Measurements from ENCODE around the gene POTEF.
"Not testable (repeated sequence)": the region's sequence is repeated elsewhere in the genome, so short reads cannot be mapped to it uniquely, and the experiment has no call there.

Gene POTEF

DNA sequence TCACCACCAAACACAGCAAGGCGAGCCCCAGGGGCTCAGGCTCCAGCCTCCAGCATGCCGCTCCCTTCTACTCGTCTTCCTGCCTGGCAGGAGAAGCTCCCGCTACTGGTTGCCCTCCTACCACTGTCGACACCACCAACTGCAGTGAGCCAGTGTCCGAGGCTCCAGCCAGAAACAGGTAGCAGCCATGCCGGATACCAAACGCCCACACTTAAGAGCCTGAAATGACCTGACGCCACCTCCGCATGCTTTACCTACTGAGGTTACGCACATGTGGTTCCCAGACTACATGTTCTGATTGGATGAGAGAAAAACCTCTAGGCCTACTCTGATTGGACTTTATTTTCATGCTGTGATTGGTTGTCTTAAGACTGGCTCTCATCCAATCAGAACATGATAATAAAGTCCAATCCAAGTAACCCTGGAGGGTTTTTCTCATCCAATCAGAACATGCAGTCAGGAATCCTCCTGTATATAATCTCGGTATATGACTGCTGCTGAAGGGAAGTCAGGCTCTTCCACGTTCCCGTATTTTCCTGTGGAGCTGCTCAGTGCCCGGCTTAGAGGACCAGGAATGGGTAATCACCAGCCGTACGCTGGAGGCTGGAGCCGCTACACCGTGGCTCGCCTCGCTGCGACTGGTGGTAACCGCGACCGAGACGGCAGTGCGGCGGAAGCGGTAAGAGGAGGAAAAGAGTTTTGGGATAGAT, at the start of gene POTEF:
Gene POTEF (minus strand): TSS at position 103 of the 710 bp plus-strand sequence. CDS start 8,707 bp downstream, outside the sequence.
- DNase-seq (ENCODE audit: low read depth in 2 of 3, low spot score in 2 of 3) = not testable (repeated sequence)

DNA sequence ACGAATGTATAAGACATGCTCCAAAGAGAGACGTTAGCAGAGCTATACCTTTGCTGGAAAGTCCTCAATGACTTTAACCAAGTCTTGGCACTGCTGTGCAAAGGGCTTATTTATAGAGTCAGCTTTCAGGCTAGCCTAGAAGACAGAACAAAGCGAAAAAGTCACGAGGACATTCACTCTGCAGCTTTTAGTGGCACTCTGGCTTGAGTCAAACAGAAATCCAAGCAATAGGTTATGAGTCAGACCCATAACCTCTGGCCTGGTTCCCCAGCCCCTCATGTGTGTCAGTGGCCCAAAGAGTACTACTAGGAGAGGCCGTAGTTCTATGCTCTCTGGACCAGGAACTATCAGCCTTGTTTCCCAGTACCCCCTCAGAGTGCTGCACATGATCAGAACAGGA, 45.8 kb upstream of the POTEF start:
- not testable (repeated sequence) for DNase-seq (ENCODE audit: low read depth in 2 of 3, low spot score in 2 of 3)

DNA sequence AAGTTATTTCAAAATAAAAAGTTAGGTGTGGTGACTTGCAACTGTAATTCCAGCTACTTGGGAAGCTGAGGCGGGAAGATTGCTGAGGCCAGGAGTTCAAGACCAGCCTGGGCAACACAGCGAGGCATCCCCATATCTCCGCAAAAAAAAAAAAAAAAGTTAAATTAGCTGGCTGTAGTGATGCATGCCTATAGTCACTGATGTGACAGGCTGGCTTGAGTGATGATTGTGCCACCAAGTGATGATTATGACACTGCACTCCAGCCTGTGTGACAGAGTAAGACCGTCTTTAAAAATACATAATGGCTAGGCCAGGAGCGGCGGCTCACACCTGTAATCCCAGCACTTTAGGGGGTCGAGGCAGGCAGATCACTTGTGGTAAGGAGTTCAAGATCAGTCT, 40.9 kb upstream of the POTEF start:
- DNase-seq (ENCODE audit: low read depth in 2 of 3, low spot score in 2 of 3) = no peak

DNA sequence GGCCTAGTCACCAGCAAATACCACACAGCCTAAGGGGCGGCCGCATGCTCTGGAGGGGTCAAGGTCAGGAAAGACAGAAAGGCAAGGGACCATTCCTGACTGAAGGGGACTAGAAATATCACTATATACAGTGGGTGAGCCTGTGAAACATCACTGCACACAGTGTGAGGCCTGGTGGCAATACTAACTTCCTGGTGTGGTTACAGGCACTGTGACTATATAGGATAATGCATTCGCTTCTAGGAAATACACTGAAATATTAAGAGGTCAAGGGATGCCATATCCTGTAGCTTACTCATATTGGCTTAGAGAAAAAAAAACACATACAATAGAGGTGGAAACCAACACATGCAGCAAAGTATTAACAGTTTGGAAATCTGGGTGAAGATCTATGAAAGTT, 40.1 kb upstream of the POTEF start:
- DNase-seq (ENCODE audit: low read depth in 2 of 3, low spot score in 2 of 3) = not testable (repeated sequence)

DNA sequence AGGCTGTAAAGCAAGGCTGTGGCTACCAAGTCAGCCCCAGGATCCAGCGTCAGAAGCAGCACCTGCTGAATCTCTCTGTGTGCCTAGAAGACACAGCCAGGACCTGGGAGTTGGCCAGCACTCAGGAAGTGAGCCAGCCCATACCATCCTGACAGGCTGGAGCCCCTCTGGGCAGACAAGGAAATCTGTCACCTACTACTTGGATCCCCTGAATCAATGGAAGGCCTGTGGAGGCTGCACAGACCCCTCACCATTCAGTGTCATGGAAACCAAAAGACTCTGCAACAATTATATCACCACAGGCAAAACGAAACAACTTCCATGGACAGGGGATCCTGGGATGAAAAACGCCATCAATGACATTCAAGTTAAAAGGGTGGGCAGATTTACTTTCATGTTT, 37.6 kb upstream of the POTEF start:
- not testable (repeated sequence) for DNase-seq (ENCODE audit: low read depth in 2 of 3, low spot score in 2 of 3)

DNA sequence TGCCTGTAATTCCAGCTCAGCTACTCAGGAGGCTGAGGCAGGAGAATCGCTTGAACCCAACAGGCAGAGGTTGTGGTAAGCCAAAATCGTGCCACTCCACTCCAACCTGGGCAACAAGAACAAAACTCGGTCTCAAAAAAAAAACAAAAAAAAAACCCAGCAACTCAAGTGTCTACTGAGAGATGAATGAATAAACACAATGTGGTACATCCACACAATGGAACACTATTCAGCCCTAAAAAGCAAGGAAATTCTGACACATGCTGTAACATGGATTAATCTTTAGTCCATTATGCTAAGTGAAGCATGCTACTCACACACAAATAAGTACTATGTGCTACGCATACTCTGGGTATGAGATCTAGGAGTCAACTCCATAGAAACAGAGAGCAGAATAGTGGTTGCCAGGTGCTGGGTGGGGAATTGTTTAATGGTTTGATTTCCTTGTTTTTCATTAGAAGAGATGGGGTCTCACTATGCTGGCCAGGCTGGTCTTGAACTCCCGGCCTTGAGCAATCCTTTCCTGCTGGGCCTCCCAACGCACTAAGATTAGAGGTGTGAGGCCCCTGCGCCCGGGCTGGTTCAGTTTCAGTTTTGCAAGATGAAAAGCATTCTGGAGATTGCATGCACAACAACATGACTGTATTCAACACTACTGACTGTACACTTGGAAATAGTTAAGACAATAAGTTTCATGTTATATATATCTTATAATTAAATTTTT, 36.4 kb upstream of the POTEF start:
- no peak for DNase-seq (ENCODE audit: low read depth in 2 of 3, low spot score in 2 of 3)

DNA sequence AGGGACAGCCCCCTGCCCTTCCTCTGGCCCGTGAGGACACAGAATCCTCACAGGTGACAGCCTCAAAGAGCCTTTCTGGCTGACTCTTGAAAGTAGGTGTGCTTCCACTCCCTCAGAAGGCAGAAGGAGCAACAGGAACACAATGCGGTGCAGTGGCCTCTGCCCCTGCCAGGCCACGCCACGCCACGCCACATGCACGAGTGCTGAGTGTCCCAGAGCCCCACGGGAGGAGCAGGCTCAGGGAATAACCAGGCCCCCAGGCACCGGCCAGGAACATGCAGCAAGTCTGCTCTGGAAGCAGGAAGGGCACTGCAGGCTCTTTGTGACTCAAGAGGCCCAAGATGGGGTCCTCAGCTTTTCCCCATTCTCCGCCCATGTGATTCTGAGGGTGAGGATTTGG, 33.9 kb upstream of the POTEF start:
- no peak for DNase-seq (ENCODE audit: low read depth in 2 of 3, low spot score in 2 of 3)

DNA sequence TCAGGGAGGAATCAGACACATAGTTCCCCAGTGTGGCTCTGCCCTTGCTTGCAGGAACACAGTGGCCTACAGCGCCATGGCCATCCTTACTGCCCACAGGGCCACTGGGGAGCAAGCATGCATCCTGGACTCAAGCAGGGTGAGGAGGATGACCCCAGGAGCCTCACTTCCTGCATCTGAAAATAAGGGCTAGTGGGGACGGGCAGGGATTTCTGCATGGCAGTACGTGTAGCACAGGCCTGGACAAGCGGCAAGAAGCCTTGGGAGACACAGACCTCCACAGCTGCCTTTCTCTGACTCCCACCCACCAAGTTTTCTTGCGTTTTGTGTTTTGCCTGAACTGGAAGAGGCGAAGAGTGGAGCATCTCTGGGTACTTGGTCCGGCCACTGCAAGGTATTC, 33.5 kb upstream of the POTEF start:
- DNase-seq (ENCODE audit: low read depth in 2 of 3, low spot score in 2 of 3) = not testable (repeated sequence)

DNA sequence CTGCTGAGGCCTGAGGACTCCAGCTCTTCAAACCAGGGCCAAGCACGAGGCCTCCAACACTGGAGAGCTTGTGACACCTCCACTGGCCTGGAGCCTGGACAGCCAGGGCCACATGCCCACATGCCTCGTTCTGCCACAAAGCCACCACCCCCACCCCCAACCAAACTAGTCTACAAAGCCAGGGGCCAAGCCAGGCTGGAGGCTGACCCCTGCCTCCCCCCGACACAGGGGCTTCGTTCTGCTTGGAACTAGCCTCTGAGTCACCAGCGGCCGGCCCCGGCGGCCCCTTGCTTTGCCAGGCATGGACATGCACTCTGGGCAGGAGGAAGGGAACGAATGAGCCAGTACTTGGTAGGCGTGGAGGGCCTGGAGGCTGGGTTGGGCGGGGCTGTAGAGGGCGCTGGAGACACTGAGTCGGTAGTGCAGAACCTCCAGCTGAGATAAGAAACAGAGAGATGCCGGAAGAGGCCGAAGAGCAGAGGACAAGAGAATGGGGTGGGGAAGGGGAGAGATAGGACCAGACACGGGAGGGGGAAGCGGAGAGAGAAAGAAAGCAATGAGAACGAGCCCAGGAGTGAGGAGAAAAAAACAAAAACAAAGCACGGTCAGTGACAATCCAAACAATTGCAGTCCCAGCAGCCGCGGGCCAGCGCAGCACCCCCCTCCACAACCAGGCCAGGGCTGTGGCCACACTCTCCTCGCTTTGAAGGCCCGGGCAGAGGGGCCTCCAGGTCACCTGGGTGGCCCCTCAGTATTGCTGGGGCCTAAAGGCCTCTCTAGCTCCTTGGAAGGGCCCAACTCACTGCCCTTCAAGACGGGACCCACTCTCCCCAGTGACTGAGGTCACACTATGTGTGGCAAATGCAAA, 32.0 kb upstream of the POTEF start:
- not testable (repeated sequence) for DNase-seq (ENCODE audit: low read depth in 2 of 3, low spot score in 2 of 3)

DNA sequence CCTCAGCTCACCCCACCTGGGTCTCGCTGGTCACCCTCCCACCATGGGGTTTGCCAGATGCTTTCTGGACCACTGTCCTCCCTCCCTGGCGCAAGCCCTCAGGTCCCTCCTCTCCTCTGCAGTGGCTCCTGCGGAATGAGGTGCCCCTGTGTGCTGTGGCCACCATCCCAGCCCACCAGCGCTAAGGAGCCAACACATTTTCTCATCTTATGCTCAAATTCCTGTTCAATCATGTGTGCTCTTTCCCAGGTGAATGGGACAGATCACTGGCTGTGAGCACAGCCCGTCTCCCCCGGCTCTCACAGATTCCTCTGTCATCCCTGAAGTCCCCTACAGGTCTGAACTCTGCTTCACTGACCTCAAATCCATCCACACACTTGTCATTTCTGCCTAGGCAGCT, 31.1 kb upstream of the POTEF start:
- no peak for DNase-seq (ENCODE audit: low read depth in 2 of 3, low spot score in 2 of 3)

DNA sequence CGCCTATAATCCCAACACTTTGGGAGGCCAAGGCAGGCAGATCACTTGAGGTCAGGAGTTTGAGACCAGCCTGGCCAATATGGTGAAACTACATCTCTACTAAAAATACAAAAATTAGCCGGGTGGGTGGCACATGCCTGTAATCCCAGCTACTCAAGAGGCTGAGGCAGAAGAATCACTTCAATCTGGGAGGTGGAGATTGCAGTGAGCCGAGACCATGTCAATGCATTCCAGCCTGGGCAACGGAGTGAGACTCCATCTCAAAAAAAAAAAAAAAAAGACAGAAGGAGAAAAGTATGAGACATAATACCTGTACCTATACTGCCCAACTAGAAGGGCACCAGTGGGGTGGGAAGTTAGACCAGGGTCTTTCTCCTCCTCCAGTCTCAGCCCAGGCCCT, 30.4 kb upstream of the POTEF start:
- DNase-seq (ENCODE audit: low read depth in 2 of 3, low spot score in 2 of 3) = not testable (repeated sequence)

DNA sequence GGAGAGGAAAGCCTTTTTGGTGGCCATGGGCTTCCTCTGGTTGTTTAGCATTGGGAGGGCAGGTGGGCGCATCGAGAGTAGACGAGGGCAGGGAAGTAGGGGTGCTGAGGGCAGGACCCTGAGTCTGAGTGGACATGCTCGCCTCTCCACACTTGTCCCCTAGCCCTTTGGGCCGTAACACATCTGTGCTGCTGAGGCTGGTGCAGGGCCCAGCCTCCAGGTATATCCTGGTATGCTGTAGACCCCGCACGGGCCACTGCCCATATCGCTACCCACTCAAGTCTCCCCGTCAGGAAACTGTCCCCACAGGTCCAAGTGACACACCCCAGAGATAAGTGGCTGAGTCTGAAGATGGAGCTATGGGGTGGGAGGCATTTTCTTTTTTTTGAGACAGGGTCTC, 29.6 kb upstream of the POTEF start:
- no peak for DNase-seq (ENCODE audit: low read depth in 2 of 3, low spot score in 2 of 3)

DNA sequence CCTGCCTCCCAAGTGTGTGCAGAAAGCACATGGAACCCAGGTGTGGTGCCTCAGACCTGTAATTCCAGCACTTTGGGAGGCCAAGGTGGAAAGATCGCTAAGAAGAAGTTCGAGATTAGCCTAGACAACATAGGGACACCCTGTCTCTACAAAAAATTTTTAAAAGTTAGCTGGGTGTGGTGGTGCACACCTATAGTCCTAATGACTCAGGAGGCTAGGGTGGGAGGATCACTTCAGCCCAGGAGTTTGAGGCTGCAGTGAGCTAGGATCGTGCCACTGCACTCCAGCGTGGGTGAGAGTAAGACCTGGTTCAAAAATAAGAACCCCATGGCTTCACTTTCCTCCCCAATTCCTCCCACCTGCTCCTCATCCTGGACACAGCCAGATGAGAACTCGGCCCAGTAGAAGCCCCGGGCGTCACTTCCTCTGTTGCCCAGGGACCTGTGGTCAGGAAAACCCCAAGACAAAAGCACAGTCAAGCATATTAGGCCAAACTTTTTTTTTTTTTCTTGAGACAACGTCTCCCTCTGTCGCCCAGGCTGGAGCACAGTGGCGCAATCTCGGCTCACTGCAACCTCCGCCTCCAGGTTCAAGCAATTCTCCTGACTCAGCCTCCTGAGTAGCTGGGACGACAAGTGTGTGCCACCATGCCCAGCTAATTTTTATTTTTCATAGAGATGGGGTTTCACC, 28.9 kb upstream of the POTEF start:
- DNase-seq (ENCODE audit: low read depth in 2 of 3, low spot score in 2 of 3) = not testable (repeated sequence)

DNA sequence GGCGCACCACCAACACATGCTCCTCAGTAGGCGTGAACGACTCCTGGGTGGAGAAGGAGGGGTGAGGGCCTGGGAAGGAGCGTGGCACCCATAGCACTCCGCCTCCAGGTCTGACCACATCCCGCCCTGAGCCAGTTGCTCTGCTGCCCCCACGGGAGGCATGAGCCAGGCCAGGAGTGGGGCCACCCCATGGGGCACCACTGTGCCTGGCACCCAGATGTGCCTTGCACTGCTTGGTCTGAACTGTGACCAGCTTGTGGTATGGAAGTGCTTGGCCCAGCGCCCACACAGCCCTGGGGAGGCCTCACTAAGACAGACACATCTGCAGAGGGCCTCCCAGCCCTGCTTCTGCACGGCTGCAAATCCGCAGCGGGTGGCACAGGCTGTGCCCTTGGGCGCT, 28.3 kb upstream of the POTEF start:
- DNase-seq (ENCODE audit: low read depth in 2 of 3, low spot score in 2 of 3) = not testable (repeated sequence)

DNA sequence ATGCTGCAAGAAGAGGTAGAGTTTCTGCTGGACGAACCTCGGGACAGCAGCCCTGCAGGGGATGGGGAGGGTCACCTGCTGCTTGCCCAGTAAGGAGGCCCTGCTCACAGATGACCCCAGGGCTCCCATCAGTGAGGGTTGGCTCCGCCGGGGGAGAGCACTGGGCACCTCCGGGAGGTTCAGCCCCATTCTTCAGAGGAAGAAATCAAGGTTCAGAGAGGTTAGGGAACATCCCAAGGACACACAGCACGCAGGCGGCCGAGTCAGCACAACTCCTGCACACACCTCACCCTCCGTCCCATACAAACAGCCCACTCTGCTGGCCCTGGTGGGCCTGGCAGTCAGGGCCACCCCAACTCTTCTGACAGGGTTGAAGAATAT, 27.6 kb upstream of the POTEF start:
- no peak for DNase-seq (ENCODE audit: low read depth in 2 of 3, low spot score in 2 of 3)

DNA sequence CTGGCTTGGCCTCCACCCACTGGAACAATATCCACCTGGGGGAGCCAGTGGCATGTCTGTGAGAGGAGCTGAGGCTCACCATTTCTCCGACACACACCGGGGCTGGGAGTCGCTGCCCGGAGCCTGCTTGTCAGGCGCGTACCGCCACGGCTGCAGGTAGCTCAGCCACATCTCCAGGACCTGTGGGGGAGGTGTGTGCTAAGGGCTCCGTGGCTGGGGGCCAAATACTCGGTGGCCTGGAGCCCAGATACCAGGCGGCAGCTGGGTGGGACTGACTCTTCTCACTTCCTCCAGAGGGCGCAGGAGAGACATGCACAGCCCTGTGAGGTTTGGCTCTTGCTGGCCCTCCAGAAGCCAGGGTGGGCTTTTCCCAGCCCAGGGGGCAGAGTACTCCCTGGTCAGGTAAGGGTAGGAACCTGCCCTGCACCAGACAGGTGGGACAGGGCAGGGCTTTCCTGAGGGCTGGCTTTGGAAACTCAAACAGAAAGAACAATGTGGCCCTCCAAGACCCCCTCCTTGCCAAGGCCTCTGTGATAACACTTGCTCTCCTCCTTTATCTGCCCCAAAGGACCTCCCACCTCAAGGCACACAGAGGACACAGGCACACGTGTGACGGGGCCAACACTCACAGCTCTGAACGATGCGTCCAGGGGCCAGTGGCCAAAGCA, 27.1 kb upstream of the POTEF start:
- DNase-seq (ENCODE audit: low read depth in 2 of 3, low spot score in 2 of 3) = not testable (repeated sequence)

DNA sequence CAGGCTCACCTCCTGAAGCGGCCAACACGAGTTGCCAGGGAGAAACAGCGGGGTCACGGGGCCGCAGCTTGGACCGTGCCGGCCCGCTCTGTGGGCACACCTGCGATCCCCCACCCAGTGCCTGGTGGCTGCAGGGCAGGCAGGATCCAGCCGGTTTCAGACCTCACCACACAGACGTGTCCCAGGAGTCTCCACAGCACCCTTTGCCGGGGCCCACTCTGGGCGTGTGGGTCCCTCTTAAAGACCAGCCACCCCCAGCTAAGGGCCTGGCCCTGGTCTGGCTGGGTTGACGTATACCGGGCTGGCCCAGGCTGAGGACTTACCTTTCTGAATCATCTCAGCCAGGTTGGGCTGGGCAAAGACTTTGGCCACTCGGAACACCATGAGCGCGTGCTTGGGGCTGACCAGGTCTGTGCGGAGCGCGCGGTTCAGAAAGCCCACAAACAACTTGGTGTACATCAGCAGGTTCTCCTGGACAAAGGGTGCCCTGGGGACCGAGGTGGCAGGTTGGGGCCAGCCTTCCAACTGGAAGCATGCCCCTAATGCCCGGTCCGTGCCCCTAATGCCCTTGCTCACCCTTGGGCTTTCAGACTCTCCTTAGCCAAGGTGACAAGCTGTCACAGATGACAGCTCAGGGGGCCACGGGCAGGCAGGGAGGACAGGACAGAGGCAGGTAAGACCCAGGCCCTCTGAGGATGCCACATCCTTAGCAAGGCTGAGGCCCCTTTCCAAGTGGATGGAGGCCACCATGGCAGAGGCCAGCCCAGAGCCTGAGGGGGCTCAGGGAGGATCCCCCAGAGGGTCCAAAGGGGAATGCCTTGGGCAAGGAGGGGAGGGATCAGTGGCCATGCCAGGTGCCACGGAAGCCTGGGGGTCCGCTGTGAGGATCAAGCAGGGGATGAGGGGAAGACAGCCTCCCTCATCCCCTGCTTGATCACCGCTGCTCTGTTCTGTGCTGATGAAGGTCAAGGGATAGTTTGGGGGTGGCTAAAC, 26.0 kb upstream of the POTEF start:
- DNase-seq (ENCODE audit: low read depth in 2 of 3, low spot score in 2 of 3) = no peak

DNA sequence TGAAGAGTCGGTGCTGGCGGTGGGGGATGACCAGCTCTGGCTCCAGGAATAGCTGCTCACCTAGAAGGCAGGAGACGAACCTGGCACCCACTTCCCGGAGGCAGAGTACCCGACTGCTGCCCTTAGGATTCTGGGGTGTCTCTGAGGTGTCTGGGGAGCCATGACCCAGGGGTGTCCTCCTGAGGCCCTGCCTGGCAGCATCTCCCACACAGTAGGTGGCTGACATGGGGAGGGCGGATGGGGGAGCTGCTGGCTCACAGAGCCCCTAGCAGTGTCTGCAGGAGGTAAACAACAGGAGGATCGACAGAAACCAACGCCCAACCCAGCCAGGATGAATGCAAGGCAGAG, 25.4 kb upstream of the POTEF start:
- DNase-seq (ENCODE audit: low read depth in 2 of 3, low spot score in 2 of 3) = not testable (repeated sequence)

DNA sequence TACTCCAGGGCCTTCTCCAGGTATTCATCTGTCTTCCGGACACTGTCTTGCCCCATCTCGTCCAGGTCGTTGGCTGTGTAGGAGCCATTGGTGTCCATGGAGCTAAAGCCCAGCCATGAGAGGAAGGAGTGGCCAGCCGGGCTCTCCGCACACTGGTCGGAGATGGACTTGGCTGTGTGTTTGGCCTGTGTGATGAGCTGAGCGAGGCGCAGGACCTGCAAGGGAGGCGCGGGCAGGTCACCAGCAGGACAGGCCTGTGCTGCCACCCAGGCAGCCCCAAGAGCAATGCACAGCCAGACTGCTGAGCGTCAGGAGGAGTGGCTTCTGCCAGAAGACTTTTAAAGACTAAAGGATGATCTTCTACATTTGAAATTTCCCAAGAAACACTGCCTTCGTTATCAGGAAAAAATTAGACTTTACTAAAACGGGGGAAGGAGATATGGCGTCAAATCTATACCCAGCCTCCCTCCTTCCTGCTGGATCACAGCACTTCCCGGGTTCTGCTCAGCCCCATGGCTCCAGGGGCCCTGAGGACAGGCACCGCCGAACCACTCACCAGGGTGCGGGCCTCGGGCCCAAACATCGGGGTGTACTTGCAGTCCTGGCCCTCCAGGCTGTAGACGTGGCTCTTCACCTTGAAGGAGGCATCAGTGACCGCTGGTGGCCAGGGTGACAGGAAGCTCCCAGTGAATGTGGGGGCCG, 24.9 kb upstream of the POTEF start:
- DNase-seq (ENCODE audit: low read depth in 2 of 3, low spot score in 2 of 3) = not testable (repeated sequence)
